Measurements from ENCODE around the gene SALL2.
A peak's percentile ranks its signal among the peaks of the same experiment; 100 is the strongest.

SALL2 gene

GRCh38 chr14:21527318-21527679, 1.2 kb upstream of the SALL2 start:
- no peaks in the 10 kb centered on the region for H3F3A ChIP-seq (ENCODE audit: insufficient read depth)
- H3K9me3 ChIP-seq (ENCODE audit: insufficient read depth, low read length): no peaks in the 10 kb centered on the region
- no peak overlapping the region for H2AFZ ChIP-seq (ENCODE audit: low read depth, low read length, severe bottlenecking)
- H3K4me3 ChIP-seq (ENCODE audit: insufficient read depth, low read length, poor library complexity, severe bottlenecking): no peak overlapping the region
- H3K9me2 ChIP-seq (replicated peaks; ENCODE audit: insufficient read depth, low read length): no peaks in the 10 kb centered on the region
- no peak overlapping the region for H3K9ac ChIP-seq (ENCODE audit: low read length)
- no peak overlapping the region for H3K27ac ChIP-seq (ENCODE audit: low read depth, low read length)
- no peaks in the 10 kb centered on the region for H4K20me1 ChIP-seq (ENCODE audit: low read depth, low read length)
- no peak for TF ChIP-seq EZH2phosphoT487 (conservative IDR thresholded peaks at IDR 0.05; ENCODE audit: low read length)
- TF ChIP-seq, protein P1, sequence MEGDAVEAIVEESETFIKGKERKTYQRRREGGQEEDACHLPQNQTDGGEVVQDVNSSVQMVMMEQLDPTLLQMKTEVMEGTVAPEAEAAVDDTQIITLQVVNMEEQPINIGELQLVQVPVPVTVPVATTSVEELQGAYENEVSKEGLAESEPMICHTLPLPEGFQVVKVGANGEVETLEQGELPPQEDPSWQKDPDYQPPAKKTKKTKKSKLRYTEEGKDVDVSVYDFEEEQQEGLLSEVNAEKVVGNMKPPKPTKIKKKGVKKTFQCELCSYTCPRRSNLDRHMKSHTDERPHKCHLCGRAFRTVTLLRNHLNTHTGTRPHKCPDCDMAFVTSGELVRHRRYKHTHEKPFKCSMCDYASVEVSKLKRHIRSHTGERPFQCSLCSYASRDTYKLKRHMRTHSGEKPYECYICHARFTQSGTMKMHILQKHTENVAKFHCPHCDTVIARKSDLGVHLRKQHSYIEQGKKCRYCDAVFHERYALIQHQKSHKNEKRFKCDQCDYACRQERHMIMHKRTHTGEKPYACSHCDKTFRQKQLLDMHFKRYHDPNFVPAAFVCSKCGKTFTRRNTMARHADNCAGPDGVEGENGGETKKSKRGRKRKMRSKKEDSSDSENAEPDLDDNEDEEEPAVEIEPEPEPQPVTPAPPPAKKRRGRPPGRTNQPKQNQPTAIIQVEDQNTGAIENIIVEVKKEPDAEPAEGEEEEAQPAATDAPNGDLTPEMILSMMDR (IDR thresholded peaks at IDR 0.05; ENCODE audit: insufficient read depth, low read length, poor library complexity, severe bottlenecking): no peak
- no peaks in the 10 kb centered on the region for H3K79me2 ChIP-seq (ENCODE audit: insufficient read depth, low read length)
- no peaks in the 10 kb centered on the region for H3K36me3 ChIP-seq (ENCODE audit: low read length)
- H3K27me3 ChIP-seq (ENCODE audit: low read length): no peaks in the 10 kb centered on the region
- H3K4me2 ChIP-seq (ENCODE audit: low read depth, low read length, poor library complexity, severe bottlenecking): no peak overlapping the region

- Histone ChIP-seq H3K36me3 (ENCODE audit: low read length) (no peaks in the 10 kb centered on the region), H3K27ac (ENCODE audit: low read depth, low read length) (no peak overlapping the region), H3K4me2 (ENCODE audit: low read depth, low read length, poor library complexity, severe bottlenecking) (peak overlapping the region; percentile 25), H3K9me3 (ENCODE audit: insufficient read depth, low read length) (no peaks in the 10 kb centered on the region), H3K9ac (ENCODE audit: low read length) (no peak overlapping the region), H4K20me1 (ENCODE audit: low read depth, low read length) (no peaks in the 10 kb centered on the region), H3K9me2 (replicated peaks; ENCODE audit: insufficient read depth, low read length) (no peaks in the 10 kb centered on the region), H3K27me3 (ENCODE audit: low read length) (no peaks in the 10 kb centered on the region), H3K4me3 (ENCODE audit: insufficient read depth, low read length, poor library complexity, severe bottlenecking) (no peak overlapping the region), H3K79me2 (ENCODE audit: insufficient read depth, low read length) (no peaks in the 10 kb centered on the region), H2AFZ (ENCODE audit: low read depth, low read length, severe bottlenecking) (no peak overlapping the region), H3F3A (ENCODE audit: insufficient read depth) (no peaks in the 10 kb centered on the region)
- TF ChIP-seq, protein P1 (IDR thresholded peaks at IDR 0.05; ENCODE audit: insufficient read depth, low read length, poor library complexity, severe bottlenecking): no peak
- TF ChIP-seq EZH2phosphoT487 (conservative IDR thresholded peaks at IDR 0.05; ENCODE audit: low read length): no peak
Observed at GRCh38 chr14:21526672-21527317, 649 bp upstream of the SALL2 start.

DNA sequence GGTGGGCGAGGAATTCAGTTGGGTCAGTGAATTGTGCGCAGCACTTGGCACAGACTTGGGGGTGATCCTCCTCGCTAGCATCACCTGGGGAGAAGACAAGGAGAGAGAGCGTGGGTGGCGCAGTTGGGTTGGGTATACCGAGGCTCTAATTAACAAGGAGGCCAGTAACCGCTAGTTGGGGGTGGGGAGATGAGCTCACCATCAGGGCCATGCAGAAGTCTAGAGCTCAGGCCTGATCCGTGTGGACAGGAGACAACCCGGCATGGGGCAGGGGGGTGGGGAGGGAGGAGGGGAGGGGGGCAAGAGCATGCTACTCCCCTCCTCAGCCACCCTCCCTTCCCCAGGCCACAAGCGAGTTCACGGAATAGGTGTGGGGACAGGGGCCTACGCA, 580 bp downstream of the SALL2 start:
- no peaks in the 10 kb centered on the region for H3F3A ChIP-seq (ENCODE audit: insufficient read depth)
- H2AFZ ChIP-seq (ENCODE audit: low read depth, low read length, severe bottlenecking): no peak overlapping the region
- H4K20me1 ChIP-seq (ENCODE audit: low read depth, low read length): no peaks in the 10 kb centered on the region
- H3K27me3 ChIP-seq (ENCODE audit: low read length): no peaks in the 10 kb centered on the region
- no peak overlapping the region for H3K4me3 ChIP-seq (ENCODE audit: insufficient read depth, low read length, poor library complexity, severe bottlenecking)
- no peak overlapping the region for H3K9ac ChIP-seq (ENCODE audit: low read length)
- H3K27ac ChIP-seq (ENCODE audit: low read depth, low read length): no peak overlapping the region
- no peaks in the 10 kb centered on the region for H3K79me2 ChIP-seq (ENCODE audit: insufficient read depth, low read length)
- TF ChIP-seq EZH2phosphoT487 (conservative IDR thresholded peaks at IDR 0.05; ENCODE audit: low read length): no peak
- no peaks in the 10 kb centered on the region for H3K36me3 ChIP-seq (ENCODE audit: low read length)
- H3K9me2 ChIP-seq (replicated peaks; ENCODE audit: insufficient read depth, low read length): no peaks in the 10 kb centered on the region
- no peaks in the 10 kb centered on the region for H3K9me3 ChIP-seq (ENCODE audit: insufficient read depth, low read length)
- H3K4me2 ChIP-seq (ENCODE audit: low read depth, low read length, poor library complexity, severe bottlenecking): no peak overlapping the region

DNA sequence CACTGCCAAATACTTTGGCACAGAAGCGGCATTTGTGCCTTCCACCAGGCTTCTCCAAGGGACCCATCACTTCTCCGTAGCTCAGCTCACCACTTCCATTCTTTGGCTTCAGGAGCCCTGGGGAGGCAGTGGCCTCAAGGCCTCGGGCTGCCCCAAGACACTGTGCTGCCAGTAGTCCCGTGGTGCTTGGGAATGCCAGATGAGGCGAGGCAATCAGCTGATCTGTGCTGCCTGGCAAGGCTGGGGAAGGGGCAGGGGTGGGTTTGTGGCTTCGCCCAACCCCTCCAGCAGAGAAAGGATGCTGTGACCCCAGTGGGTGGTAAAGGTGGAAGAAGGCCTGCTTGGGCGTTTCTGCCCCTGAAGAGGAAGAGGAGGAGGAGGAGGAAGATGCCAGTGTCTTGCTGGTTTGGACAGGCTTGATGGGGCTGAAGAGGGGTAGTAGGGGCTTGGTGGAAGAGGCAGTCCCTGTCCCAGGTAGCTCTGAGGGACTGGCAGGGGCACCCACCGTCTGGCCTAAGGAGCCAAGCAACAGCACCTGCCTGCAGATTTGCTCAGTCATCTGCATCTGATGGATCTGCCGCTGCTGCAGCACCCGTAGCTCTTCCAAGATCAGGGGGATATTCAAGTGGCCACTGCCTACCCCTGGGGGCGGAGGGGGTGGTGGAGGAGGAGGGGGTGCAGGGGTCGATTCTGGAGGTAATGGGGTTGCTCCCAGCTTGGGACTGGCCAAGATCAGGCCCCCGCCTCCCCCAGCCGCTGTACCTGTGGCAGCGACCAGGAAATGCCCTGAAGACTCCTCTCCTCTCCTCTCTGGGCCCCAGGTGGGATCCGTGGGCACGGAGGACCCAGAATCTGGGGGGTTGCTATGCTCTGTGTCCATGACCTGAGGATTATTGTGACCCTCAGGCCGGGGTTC, 1.3 kb downstream of the SALL2 start:
- TF ChIP-seq, protein P1 (IDR thresholded peaks at IDR 0.05; ENCODE audit: insufficient read depth, low read length, poor library complexity, severe bottlenecking): no peak
- no peak for TF ChIP-seq EZH2phosphoT487 (conservative IDR thresholded peaks at IDR 0.05; ENCODE audit: low read length)
- Histone ChIP-seq H3K27ac (ENCODE audit: low read depth, low read length) (no peak overlapping the region), H2AFZ (ENCODE audit: low read depth, low read length, severe bottlenecking) (no peak overlapping the region), H3K36me3 (ENCODE audit: low read length) (no peaks in the 10 kb centered on the region), H4K20me1 (ENCODE audit: low read depth, low read length) (no peaks in the 10 kb centered on the region), H3K4me3 (ENCODE audit: insufficient read depth, low read length, poor library complexity, severe bottlenecking) (no peak overlapping the region), H3K9ac (ENCODE audit: low read length) (no peak overlapping the region), H3F3A (ENCODE audit: insufficient read depth) (no peaks in the 10 kb centered on the region), H3K9me2 (replicated peaks; ENCODE audit: insufficient read depth, low read length) (no peaks in the 10 kb centered on the region), H3K4me2 (ENCODE audit: low read depth, low read length, poor library complexity, severe bottlenecking) (no peak overlapping the region), H3K9me3 (ENCODE audit: insufficient read depth, low read length) (no peaks in the 10 kb centered on the region), H3K79me2 (ENCODE audit: insufficient read depth, low read length) (no peaks in the 10 kb centered on the region), H3K27me3 (ENCODE audit: low read length) (no peaks in the 10 kb centered on the region)

Measured in SU-DHL-6 (cell line).